VCaP (cell line): ENCODE data around the gene TOPAZ1.

Experiments used
- H3K27ac ChIP-seq: fragments of 450-650 bp; 2 replicates; pipeline ENCODE4 v1.5.1; 2017
- TF ChIP-seq, protein P1 (sequence below): fragments of 450-650 bp; conservative IDR thresholded peaks from 2 replicates; pipeline ENCODE4 v1.5.1; 2017; ENCODE audit warnings: mild to moderate bottlenecking, moderate library complexity

TOPAZ1 gene

DNA sequence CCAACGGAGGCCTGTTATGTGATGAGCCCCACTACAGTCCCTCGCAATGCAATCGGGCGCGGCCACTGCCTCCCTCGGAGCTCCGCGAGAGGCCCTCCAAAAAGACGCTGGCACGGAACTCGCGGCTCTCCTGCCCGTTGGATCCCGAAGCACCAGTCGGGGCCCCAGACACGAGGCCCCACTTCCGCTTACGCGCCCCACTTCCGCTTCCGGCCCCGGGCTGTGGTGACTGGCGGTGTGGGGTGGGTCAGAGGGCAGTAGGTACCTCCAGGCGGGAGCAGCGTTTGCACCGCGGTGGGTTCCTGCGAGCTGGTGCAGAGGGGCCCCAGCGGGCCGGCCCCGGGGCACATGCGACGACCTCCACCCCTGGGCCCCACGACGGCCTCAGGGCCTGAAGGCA lies at the start of gene TOPAZ1:
Gene TOPAZ1, plus strand, starts transcription at position 181 of the 400 bp plus-strand sequence. Its CDS starts 168 bp downstream, at position 349.
- TF ChIP-seq, protein P1, sequence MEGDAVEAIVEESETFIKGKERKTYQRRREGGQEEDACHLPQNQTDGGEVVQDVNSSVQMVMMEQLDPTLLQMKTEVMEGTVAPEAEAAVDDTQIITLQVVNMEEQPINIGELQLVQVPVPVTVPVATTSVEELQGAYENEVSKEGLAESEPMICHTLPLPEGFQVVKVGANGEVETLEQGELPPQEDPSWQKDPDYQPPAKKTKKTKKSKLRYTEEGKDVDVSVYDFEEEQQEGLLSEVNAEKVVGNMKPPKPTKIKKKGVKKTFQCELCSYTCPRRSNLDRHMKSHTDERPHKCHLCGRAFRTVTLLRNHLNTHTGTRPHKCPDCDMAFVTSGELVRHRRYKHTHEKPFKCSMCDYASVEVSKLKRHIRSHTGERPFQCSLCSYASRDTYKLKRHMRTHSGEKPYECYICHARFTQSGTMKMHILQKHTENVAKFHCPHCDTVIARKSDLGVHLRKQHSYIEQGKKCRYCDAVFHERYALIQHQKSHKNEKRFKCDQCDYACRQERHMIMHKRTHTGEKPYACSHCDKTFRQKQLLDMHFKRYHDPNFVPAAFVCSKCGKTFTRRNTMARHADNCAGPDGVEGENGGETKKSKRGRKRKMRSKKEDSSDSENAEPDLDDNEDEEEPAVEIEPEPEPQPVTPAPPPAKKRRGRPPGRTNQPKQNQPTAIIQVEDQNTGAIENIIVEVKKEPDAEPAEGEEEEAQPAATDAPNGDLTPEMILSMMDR: no peak
- H3K27ac ChIP-seq: no peak within 1 kb of the TSS

DNA sequence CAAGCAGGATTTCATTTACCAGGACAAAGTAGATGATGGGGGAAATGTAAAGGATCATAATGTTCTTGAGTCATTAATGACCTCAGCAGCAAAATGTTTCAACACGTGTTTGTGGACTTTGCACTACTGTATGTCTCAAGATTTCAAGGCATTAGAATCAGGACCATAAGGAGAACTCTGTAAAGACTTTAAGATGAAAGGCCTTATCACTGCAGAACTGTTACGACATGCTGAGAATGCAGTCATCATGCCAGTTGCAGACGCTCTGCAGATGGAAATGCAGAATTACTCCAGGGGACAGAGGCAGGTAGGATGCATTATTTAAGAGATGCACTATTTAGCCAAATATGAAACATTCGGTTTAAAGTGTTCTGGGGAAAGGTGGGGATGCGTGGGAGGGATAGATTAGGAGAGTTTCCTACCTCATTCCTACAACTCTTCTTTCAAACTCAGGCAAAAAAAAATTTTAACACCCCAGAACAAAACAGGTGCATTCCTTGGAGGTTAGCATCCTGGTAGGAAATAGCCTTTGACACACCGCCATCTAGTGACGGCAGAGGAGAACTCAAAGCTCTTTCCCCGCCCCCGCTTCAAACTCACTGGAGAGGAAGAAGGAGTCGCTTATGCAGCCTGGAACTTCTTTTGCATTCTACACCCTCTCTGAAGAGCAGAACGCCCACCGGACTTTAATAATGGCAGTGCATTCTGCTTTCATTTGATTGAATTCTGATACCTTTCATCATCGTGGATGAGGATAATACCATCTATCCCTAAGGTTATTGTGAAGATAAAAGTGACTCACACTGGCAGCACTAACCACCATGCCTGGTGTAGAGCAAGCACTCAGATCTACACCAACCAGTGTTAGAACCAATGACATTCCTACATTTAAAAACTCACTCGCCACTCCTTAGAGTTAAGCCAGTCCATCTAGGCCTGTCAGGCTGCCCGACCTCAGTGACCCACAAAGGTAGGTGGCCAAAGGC lies 43.1 kb upstream of the TOPAZ1 start:
- TF ChIP-seq, protein P1: peak; percentile 89
- no peak overlapping the region for H3K27ac ChIP-seq

DNA sequence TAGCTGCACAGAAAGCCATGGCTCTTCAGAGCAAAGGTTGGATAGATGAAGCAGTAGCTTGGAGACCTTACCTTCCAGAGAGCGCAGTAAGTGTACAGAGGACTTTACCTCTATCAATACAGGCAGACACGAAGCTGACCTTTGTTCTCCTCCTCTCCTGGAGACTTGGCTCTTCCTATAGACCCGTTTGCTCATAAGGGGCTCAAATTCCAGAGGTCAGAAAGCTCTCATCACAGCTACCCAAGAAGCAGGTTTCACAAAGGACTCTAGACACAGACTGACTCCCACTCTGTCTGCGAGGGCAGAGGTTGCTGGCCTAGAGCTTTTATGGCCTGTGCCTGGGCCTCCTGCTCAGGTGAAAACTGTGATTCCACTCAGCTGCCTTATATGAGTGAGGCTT lies 35.4 kb upstream of the TOPAZ1 start:
- TF ChIP-seq, protein P1: no peak
- H3K27ac ChIP-seq: no peak overlapping the region

DNA sequence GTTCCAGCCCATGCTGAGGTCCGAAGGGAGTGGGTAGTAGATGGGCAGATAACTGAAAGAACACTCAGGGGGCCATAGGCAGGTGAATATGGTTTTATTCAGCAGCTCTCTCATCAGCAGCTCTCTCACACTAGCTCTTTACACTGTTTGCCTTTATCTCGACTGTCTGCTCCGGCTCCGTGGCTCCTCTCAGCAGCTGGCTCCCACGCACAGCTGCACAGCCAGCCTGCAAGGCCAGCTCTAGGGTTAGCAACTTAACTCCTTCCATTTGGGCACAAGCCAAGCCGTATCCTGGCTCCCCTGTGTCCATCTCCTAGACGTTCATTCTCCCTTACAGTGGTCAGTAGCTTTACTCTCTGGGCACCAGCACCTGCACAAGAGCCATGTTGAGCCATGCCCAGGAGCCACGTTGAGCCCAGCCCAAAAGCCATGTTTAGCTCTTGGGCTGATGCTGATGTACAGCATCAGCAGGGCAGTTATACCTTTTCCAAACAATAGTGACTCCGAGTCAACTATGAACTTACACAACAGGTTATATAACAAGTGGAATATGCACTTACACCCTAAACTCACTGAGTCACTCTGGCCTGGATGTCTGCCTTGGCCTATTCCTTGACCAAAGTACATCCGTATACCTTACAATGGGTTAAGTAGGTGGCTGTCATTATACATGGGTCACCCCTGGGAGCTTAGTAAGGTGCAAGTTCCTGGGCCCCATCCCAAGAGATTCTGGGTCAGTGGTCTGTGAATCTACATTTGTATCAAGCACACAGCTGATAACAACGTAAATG lies 34.6 kb upstream of the TOPAZ1 start:
- TF ChIP-seq, protein P1: no peak

DNA sequence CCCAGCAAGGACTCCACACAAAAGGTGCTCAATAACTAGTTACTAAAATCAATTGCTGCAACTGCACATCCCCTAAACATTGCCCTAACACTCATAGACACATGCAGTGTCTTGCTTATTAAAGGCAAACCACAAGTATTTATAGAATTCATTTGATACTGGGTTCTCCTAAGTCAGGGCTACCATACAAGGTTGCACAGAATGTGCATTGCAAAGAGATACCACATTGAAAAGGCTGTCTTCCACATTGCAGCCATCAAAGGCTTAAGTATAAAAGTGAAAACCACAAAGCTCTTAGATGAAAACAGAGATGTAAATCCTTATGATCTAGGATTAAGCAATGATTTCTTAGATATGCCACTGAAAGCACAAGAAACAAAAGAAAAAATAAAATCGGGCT lies 33.6 kb upstream of the TOPAZ1 start:
- no peak overlapping the region for H3K27ac ChIP-seq
- TF ChIP-seq, protein P1: no peak

More for the DNA sequence above, 34.6 kb upstream of the TOPAZ1 start:
- H3K27ac ChIP-seq: no peak overlapping the region

DNA sequence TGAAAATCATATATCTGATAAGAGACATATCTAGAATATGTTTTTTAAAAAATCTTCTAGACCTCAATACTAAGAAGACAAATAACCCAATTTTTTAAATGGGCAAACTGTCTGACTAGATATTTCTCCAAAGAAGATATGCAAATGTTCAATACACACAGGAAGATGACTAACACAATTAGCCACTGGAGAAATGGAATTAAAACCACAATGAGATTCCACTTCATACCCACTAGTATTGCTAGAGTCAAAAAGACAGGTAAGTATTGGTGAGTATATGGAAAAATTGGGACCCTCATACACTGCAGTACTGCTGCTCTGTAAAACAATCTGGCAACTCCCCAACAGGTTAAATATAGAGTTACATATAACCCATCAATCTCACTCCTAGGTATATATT lies 33.1 kb upstream of the TOPAZ1 start:
- no peak overlapping the region for H3K27ac ChIP-seq
- TF ChIP-seq, protein P1: no peak

DNA sequence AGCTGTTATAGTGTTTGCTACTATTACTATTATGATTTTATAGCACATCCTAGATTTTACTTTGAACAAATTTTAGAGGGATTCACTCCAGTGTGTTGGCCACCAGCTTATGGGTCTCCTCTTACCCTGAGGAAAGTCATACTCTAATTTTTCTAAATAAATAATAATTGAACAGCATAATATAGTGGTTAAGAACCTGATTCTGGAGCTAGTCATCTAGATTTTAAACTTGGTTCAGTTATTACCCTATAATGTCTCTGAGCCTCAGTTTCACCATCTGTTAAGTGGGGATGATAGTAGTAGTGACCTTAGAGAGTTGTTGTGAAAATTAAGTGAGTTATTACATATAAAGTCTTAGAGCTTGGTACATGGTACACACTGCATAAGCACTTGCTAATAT lies 30.7 kb upstream of the TOPAZ1 start:
- TF ChIP-seq, protein P1: no peak
- no peak overlapping the region for H3K27ac ChIP-seq
